Spinal cord (tissue), 10 donors: ENCODE measurements around the gene PLP2. TPM values are rescaled to one million over a fixed set of nuclear protein-coding genes. Genes with fewer than 3 reads are reported as not detected.

Source experiments
- DNase-seq, 6 donors: peaks; one replicate each; pipeline versions ENCODE4 v3.0.0 to v3.0.0-alpha.2; 2013 to 2015; ENCODE audit warnings: low spot score in 6 of 6, low read depth in 4 of 6
- H3K27ac ChIP-seq: one replicate; pipeline ENCODE4 v1.5.1; 2013; ENCODE audit warnings: low read depth, low read length, control low read depth
- H3K27me3 ChIP-seq: one replicate; pipeline ENCODE4 v1.6.1; 2013; ENCODE audit warnings: low read length; ENCODE audit not compliant: control insufficient read depth, insufficient read depth
- H3K36me3 ChIP-seq: one replicate; pipeline ENCODE4 v1.6.1; 2013; ENCODE audit warnings: low read length; ENCODE audit not compliant: control insufficient read depth, insufficient read depth
- H3K4me1 ChIP-seq: one replicate; pipeline ENCODE4 v1.6.1; 2013; ENCODE audit warnings: low read length; ENCODE audit not compliant: control insufficient read depth, insufficient read depth
- H3K4me3 ChIP-seq: one replicate; pipeline ENCODE4 v1.5.1; 2013; ENCODE audit warnings: low read depth, low read length, control low read depth
- H3K9me3 ChIP-seq: one replicate; pipeline ENCODE4 v1.6.1; 2013; ENCODE audit warnings: low read length; ENCODE audit not compliant: control insufficient read depth, insufficient read depth
- WGBS: methylation state at CpG from one replicate; pipeline ENCODE4 v1.1.5; 2013; ENCODE audit warnings: missing lambda C conversion rate; ENCODE audit not compliant: insufficient coverage; 5-methylcytosine and 5-hydroxymethylcytosine counted together
- polyA plus RNA-seq, 2 donors: library from polyadenylated mRNA; unstranded; fragments of 120-200 nt; gene quantifications; one replicate each; pipeline ENCODE4 v1.2.1, GENCODE V29; 2013; ENCODE audit not compliant: insufficient read length in 2 of 2
- total RNA-seq, 2 donors: library from RNA; depleted of rRNA in 1 of 2; stranded (reverse); fragments of 120-200 nt in 1 of 2; fragments of >200 nt in 1 of 2; gene quantifications; one replicate each; pipeline versions ENCODE4 v1.2.3 to v1.2.4, GENCODE V29; 2013 to 2014
- donor health status: healthy.

PLP2 gene
- total and polyA plus RNA-seq, 4 donors: 3.6 to 26.1 (median 17.4) TPM

DNA sequence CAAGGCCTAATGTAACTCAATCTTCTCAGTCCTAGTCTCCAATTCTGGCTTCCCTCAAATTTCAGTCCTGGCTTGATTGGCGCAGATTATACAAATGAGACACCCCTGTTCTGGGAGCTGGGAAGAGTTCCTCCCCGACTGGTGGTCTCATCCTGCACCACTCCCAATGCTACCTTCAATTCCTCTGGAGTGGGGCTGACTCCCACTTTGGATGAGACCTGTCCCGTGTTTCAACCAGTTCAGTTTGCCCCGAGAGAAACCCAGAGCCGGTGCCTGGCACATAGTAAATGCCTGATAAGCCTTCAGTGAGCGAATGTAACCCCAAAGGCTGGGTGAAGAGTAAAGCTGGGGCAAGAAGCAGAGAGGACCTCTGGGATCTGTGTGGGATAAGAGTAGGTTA, 32.3 kb downstream of the PLP2 start:
- no peaks in the 10 kb centered on the region for H3K27me3 ChIP-seq
- H3K36me3 ChIP-seq: no peaks in the 10 kb centered on the region
- WGBS: 78% methylated on average over 6 of the region's 6 CpGs
- peaks cover 2% of the 10 kb centered on the region for H3K9me3 ChIP-seq
- DNase-seq: no peak
- no peak overlapping the region for H3K27ac ChIP-seq
- H3K4me3 ChIP-seq: no peak overlapping the region
- peaks cover 7% of the 10 kb centered on the region for H3K4me1 ChIP-seq

DNA sequence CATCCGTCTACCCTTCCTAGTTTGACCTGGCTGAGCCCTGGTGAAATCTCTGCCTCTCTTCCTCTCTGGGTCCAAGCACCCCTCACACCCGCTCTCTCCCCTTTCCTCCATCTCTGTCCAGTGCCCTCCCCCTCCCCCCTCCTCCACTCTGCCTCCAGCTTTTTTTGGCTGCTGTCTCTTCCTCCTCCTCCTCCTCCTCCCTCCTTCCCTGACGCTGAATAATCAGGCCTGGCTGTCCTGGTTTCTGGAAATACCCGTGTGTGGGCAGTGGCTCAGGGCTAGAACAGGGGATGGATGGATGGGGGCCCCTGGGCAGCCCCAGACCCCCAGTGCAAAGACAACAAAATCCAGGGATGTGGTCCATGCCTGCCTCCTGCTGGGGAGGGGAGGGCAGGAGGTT, 33.0 kb downstream of the PLP2 start:
- DNase-seq: no peak

DNA sequence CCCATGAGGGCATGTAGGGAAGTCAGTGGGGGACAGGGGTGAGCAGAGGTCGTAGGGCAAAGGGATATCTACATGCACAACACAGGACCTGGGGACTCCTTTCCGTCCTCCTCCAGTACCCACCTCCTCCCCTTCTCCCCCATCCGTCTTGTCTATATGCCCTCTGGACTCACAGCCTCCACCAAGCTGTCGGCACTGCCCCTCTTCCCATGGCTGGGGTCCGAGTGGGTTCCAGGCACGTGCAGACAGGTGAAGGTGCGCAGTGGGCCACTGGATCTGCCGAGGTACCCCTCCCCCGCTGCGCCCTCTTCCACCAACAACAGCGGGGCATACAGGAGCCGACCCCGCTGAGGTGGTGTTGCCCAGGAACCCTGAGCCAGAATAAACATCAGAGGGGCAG, 33.7 kb downstream of the PLP2 start:
- no peak overlapping the region for H3K27ac ChIP-seq
- no peak overlapping the region for H3K4me3 ChIP-seq
- DNase-seq: no peak
- H3K4me1 ChIP-seq: peaks cover 5% of the 10 kb centered on the region
- peaks cover 2% of the 10 kb centered on the region for H3K9me3 ChIP-seq
- no peaks in the 10 kb centered on the region for H3K27me3 ChIP-seq
- H3K36me3 ChIP-seq: no peaks in the 10 kb centered on the region
- WGBS: 70% methylated on average over 9 of the region's 13 CpGs

More for the DNA sequence above, 33.0 kb downstream of the PLP2 start:
- Histone ChIP-seq H3K36me3 (no peaks in the 10 kb centered on the region), H3K4me3 (no peak overlapping the region), H3K27me3 (no peaks in the 10 kb centered on the region), H3K4me1 (peaks cover 6% of the 10 kb centered on the region), H3K9me3 (peaks cover 2% of the 10 kb centered on the region), H3K27ac (no peak overlapping the region)
- WGBS: 36% methylated on average over 4 of the region's 4 CpGs

DNA sequence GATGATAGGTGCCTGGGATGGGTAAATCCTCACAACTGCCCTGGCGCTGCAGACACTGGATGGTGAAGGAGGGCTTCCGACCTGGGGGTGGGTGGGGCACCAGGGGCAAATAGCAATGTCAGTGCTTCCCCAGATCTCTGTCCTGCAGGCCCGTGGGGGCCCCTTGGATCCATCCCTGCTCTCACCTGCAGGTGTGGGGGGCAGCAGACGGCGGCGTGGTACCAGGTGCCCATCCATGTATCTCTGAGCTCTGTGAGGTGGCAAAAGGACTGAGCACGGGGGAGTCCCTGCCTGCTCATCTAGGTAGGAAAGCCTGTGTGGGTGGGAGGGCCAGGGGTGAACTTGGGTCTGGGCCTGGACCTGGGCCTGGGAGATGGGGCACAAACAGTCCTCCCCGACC, 34.8 kb downstream of the PLP2 start:
- Histone ChIP-seq H3K4me3 (no peak overlapping the region), H3K36me3 (no peaks in the 10 kb centered on the region), H3K9me3 (peaks cover 2% of the 10 kb centered on the region), H3K27ac (no peak overlapping the region), H3K27me3 (no peaks in the 10 kb centered on the region), H3K4me1 (no peaks in the 10 kb centered on the region)
- 65% methylated on average over 7 of the region's 8 CpGs for WGBS
- no peak for DNase-seq

DNA sequence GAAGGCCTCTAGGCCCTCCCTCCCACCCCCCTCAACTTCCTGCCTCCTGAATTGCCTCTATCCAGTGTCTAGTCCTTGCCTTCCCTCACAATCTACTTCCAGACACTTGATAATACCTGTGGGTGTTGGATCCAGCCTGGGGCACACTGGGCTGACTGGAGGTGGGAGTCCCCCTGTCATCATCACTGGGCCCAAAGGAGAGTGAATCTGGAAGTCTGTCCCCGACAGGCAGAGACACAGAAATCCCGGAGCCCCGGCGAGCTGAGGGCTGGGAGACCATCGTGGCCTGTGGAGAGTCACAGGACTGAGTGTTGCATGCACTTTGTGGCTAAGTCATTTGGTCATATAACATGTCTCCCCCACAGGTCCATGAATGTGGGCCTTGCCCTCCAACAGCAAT, 36.7 kb downstream of the PLP2 start:
- H3K27me3 ChIP-seq: no peaks in the 10 kb centered on the region
- 85% methylated on average over 4 of the region's 5 CpGs for WGBS

DNA sequence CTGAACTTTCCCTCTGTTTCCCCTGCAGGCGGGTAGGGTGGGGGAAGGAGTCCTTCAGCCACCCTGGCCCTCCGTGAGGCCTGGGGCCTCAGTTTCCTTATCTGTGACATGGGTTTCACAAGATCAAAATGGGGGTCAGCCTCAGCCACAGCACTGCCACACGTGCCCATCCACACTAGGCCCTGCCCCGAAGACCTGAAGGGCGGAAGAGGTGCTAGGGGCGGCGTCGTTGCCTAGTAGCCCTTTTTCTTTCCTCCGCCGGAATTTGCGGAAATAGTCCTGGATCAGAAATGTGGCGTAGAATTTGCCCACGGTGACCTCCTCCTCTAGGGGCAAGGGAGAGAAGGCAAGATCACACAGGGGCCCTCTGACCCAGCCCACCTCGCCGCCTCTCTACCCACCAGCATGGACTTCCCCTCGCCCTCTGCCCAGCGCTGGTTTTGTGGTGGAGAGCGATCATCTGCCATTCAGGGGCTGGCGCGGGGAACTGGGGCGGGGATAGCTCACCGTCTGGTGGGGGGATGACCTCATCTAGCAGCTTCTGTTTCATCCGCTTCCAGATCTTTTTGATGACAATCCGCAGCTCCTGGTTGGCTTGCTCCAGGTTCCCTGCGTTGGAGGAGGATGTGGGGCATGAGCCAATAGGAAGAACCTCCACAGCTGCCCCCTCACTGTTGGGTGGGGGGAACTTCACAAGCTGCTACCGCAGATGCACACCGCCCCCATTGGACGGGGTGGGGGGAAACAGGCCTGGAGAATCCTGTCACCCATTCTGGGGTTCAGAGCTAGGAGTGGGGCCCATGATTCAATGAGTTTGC, 37.9 kb downstream of the PLP2 start:
- Histone ChIP-seq H3K9me3 (no peaks in the 10 kb centered on the region), H3K27ac (no peak overlapping the region), H3K4me3 (no peak overlapping the region), H3K4me1 (no peaks in the 10 kb centered on the region), H3K36me3 (no peaks in the 10 kb centered on the region), H3K27me3 (no peaks in the 10 kb centered on the region)
- 47% methylated on average over 18 of the region's 28 CpGs for WGBS
- no peak for DNase-seq

More for the DNA sequence above, 36.7 kb downstream of the PLP2 start:
- Histone ChIP-seq H3K9me3 (peaks cover 2% of the 10 kb centered on the region), H3K4me1 (no peaks in the 10 kb centered on the region), H3K27ac (no peak overlapping the region), H3K4me3 (no peak overlapping the region), H3K36me3 (no peaks in the 10 kb centered on the region)
- no peak for DNase-seq

DNA sequence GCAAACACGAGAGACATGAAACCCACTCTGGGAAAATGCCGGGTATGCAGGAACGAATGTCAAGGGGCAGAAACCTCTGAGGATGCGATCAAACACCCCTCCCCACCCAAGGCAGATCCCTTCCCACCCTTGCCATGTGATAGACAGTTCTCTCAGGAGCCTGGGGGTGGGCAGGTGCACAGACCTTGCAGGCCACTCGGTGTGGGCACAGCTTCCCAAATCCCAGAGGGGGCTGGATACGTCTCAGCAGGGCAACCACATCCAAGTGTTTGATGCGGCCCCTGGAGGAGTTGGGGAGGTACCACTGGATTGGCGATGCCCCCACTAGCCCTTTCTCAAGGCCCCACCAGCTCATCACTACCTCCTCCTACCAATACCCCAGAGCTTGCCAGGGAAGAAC, 38.7 kb downstream of the PLP2 start:
- Histone ChIP-seq H3K4me3 (no peak overlapping the region), H3K9me3 (no peaks in the 10 kb centered on the region), H3K36me3 (no peaks in the 10 kb centered on the region), H3K27me3 (no peaks in the 10 kb centered on the region), H3K4me1 (no peaks in the 10 kb centered on the region), H3K27ac (no peak overlapping the region)
- 67% methylated on average over 1 of the region's 8 CpGs for whole genome bisulfite sequencing
- DNase-seq: no peak

DNA sequence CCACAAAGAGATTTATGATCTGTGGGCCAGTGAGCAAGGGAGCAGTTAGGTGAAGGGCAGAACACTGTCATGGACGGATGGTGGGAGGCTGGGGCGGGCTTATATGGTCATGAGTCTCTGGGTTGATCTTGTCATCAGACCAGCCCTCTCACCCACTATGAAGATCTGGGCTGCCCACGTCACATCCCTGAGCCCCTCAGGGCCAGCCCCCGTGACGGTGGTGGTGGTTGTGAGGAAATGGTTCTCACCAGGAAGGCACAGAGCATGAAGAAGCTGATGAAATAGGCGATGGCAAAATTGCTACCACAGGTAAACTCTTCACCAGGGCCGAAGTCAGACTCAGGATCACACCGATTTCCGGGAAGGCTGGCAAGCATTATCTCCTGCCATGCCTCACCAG, 39.4 kb downstream of the PLP2 start:
- H3K4me3 ChIP-seq: no peak overlapping the region
- no peaks in the 10 kb centered on the region for H3K4me1 ChIP-seq
- no peak overlapping the region for H3K27ac ChIP-seq
- DNase-seq: no peak
- H3K27me3 ChIP-seq: no peaks in the 10 kb centered on the region
- no peaks in the 10 kb centered on the region for H3K36me3 ChIP-seq
- H3K9me3 ChIP-seq: no peaks in the 10 kb centered on the region
- 80% methylated on average over 4 of the region's 9 CpGs for WGBS

DNA sequence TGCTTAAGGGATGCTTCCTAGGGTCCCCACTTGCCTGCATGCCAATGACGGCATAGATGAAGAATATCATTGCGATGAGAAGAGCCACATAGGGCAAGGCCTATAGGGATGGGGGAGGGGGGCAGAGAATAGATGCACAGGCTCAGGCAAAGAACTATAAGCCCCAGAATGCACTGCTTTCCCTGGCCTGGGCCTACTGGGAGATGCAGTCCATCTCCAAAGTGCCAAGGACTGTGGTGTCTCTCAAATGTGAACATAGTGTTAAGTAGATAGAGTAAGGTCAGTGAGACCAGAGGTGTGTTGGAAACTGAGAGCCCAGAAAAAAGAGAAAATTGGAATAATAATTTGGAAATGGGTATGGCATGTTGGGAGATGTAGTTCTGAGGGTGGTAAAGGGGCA, 40.5 kb downstream of the PLP2 start:
- Histone ChIP-seq H3K4me1 (no peaks in the 10 kb centered on the region), H3K27ac (no peak overlapping the region), H3K27me3 (no peaks in the 10 kb centered on the region), H3K4me3 (no peak overlapping the region), H3K9me3 (no peaks in the 10 kb centered on the region), H3K36me3 (no peaks in the 10 kb centered on the region)
- DNase-seq: no peak
- WGBS: 75% methylated on average over 2 of the region's 2 CpGs

DNA sequence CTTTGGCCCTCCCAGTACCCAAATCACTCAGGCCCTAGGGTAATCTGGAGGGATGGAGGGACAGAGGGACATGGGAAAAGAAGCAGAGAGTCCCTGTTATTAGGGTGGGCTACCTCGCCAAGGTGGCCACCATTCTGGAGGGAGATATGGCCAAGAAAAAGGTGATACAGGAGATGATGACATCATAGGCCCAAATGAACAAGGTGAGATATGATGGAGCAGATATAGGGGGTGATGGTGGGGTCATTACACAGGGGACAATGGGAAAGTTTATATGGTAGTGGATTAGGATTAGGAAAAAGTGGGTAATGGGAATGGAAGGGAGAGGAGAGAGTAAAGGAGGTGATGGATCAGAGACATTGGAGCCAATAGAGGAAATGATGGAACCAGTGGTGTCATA, 41.2 kb downstream of the PLP2 start:
- Histone ChIP-seq H3K36me3 (no peaks in the 10 kb centered on the region), H3K27ac (no peak overlapping the region), H3K4me3 (no peak overlapping the region), H3K27me3 (no peaks in the 10 kb centered on the region), H3K4me1 (no peaks in the 10 kb centered on the region), H3K9me3 (no peaks in the 10 kb centered on the region)
- 59% methylated on average over 1 of the region's 1 CpG for WGBS
- no peak for DNase-seq
